WERI-Rb-1 (cell line): ENCODE measurements around the gene ACSS2.

Source experiments
- DNase-seq: peaks from one replicate; pipeline ENCODE4 v3.0.0-alpha.2; 2020
- H3K27ac ChIP-seq: fragments of 250-450 bp; sonication (Bioruptor Pico); 2 replicates; pipeline ENCODE4 v1.5.1; 2020; ENCODE audit warnings: mild to moderate bottlenecking, moderate library complexity
- H3K27me3 ChIP-seq: fragments of 250-450 bp; sonication (Bioruptor Pico); 2 replicates; pipeline ENCODE4 v1.5.1; 2021; ENCODE audit warnings: mild to moderate bottlenecking, low read depth, moderate library complexity; ENCODE audit not compliant: insufficient read depth, severe bottlenecking
- H3K36me3 ChIP-seq: fragments of 250-450 bp; sonication (Bioruptor Pico); 2 replicates; pipeline ENCODE4 v1.5.1; 2020; ENCODE audit warnings: mild to moderate bottlenecking, moderate library complexity
- H3K4me3 ChIP-seq: 2 replicates; pipeline ENCODE4 v1.5.1; 2011; ENCODE audit warnings: low read depth, mild to moderate bottlenecking, control low read depth, low read length
- H3K9me3 ChIP-seq: fragments of 250-450 bp; sonication (Bioruptor Pico); 2 replicates; pipeline ENCODE4 v1.5.1; 2021; ENCODE audit warnings: mild to moderate bottlenecking, moderate library complexity; ENCODE audit not compliant: severe bottlenecking
- TF ChIP-seq, protein P1 (sequence below): IDR thresholded peaks from 2 replicates; pipeline ENCODE4 v1.5.1; 2011; ENCODE audit warnings: low read depth, mild to moderate bottlenecking, control low read depth, inconsistent platforms, low read length

The ACSS2 gene

GRCh38 chr20:34964486-34964885, 88.1 kb downstream of the ACSS2 start:
- no peaks in the 10 kb centered on the region for H3K9me3 ChIP-seq

DNA sequence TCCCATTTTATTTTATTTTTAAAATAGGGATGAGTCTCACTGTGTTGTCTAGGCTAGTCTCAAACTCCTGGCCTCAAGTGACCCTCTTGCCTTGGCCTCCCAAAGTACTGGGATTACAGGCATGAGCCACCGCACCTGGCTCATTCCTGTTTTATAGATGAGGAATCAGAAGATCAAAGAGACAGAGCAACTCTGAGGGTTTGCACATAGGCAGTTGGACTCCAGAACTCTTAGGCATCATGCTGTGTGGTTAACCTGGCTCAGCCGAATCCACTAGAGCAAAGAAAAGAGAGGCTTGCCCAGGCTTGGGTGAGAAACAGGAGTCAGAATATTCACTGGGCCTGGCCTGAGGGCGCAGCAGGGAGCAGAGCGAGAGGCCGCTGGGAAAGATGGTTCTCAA, 88.6 kb downstream of the ACSS2 start:
- no peak for DNase-seq
- Histone ChIP-seq H3K27me3 (no peaks in the 10 kb centered on the region), H3K36me3 (no peaks in the 10 kb centered on the region), H3K4me3 (no peak overlapping the region), H3K9me3 (no peaks in the 10 kb centered on the region), H3K27ac (no peak overlapping the region)
- TF ChIP-seq, protein P1, sequence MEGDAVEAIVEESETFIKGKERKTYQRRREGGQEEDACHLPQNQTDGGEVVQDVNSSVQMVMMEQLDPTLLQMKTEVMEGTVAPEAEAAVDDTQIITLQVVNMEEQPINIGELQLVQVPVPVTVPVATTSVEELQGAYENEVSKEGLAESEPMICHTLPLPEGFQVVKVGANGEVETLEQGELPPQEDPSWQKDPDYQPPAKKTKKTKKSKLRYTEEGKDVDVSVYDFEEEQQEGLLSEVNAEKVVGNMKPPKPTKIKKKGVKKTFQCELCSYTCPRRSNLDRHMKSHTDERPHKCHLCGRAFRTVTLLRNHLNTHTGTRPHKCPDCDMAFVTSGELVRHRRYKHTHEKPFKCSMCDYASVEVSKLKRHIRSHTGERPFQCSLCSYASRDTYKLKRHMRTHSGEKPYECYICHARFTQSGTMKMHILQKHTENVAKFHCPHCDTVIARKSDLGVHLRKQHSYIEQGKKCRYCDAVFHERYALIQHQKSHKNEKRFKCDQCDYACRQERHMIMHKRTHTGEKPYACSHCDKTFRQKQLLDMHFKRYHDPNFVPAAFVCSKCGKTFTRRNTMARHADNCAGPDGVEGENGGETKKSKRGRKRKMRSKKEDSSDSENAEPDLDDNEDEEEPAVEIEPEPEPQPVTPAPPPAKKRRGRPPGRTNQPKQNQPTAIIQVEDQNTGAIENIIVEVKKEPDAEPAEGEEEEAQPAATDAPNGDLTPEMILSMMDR, result no peak

More at GRCh38 chr20:34964486-34964885, 88.1 kb downstream of the ACSS2 start:
- TF ChIP-seq, protein P1, result no peak
- H3K27ac ChIP-seq, result no peak overlapping the region
- no peaks in the 10 kb centered on the region for H3K27me3 ChIP-seq
- H3K4me3 ChIP-seq, result no peak overlapping the region
- no peaks in the 10 kb centered on the region for H3K36me3 ChIP-seq
- no peak for DNase-seq

GRCh38 chr20:34967421-34967820, 91.0 kb downstream of the ACSS2 start:
- no peaks in the 10 kb centered on the region for H3K9me3 ChIP-seq
- DNase-seq, result no peak
- H3K27me3 ChIP-seq, result no peaks in the 10 kb centered on the region
- H3K27ac ChIP-seq, result no peak overlapping the region
- no peak overlapping the region for H3K4me3 ChIP-seq
- no peaks in the 10 kb centered on the region for H3K36me3 ChIP-seq
- TF ChIP-seq, protein P1, result no peak

- TF ChIP-seq, protein P1, result no peak
- Histone ChIP-seq H3K9me3 (no peaks in the 10 kb centered on the region), H3K36me3 (no peaks in the 10 kb centered on the region), H3K4me3 (no peak overlapping the region), H3K27me3 (no peaks in the 10 kb centered on the region), H3K27ac (no peak overlapping the region)
- no peak for DNase-seq
Observed at GRCh38 chr20:34968042-34968775, 91.8 kb downstream of the ACSS2 start.

GRCh38 chr20:34970193-34970840, 93.9 kb downstream of the ACSS2 start:
- no peak overlapping the region for H3K4me3 ChIP-seq
- no peak overlapping the region for H3K27ac ChIP-seq
- DNase-seq, result peak; percentile 3
- TF ChIP-seq, protein P1, result no peak
- H3K27me3 ChIP-seq, result no peaks in the 10 kb centered on the region
- H3K9me3 ChIP-seq, result no peaks in the 10 kb centered on the region
- no peaks in the 10 kb centered on the region for H3K36me3 ChIP-seq
